ENCODE results near the gene PRAF2. TPM values are rescaled to one million over a fixed set of nuclear protein-coding genes. Genes with fewer than 3 reads are reported as not detected.

The PRAF2 gene
- total and polyA plus RNA-seq, 2 of the 13 experiments (the other 11 are each of a cell fraction or from before 2014, with no cell fraction given): 0.33 to 2.6 TPM

- TF ChIP-seq SKI (IDR thresholded peaks at IDR 0.05; ENCODE audit: partially characterized antibody): no peak
- no peak for TF ChIP-seq HOXA9 (CRISPR knock-in tag; IDR thresholded peaks at IDR 0.05; ENCODE audit: borderline replicate concordance)
- 0 out of 2 replicates have a peak, but pooled peaks have one; percentile 36 for TF ChIP-seq MED1 (CRISPR knock-in tag; IDR thresholded peaks at IDR 0.05)
- TF ChIP-seq ZBTB39 (CRISPR knock-in tag; IDR thresholded peaks at IDR 0.05): no peak
- TF ChIP-seq ZBTB21 (CRISPR knock-in tag; IDR thresholded peaks at IDR 0.05): no peak
- no peak for TF ChIP-seq AFF4 (CRISPR knock-in tag; IDR thresholded peaks at IDR 0.05)
- no peak for TF ChIP-seq ZSCAN31 (CRISPR knock-in tag; IDR thresholded peaks at IDR 0.05; ENCODE audit: low read depth)
- no peak for TF ChIP-seq ZNF773 (CRISPR knock-in tag; IDR thresholded peaks at IDR 0.05; ENCODE audit: borderline replicate concordance)
- TF ChIP-seq ZNF343 (CRISPR knock-in tag; IDR thresholded peaks at IDR 0.05): no peak
- no peak for TF ChIP-seq ZNF326 (CRISPR knock-in tag; IDR thresholded peaks at IDR 0.05; ENCODE audit: borderline replicate concordance)
- no peak; the same call in 1 of the 2 replicates for TF ChIP-seq ZNF281 (CRISPR knock-in tag; IDR thresholded peaks at IDR 0.05; ENCODE audit: borderline replicate concordance)
- TF ChIP-seq FOXK2 (IDR thresholded peaks at IDR 0.05): no peak
- no peak for TF ChIP-seq ZNF776 (CRISPR knock-in tag; IDR thresholded peaks at IDR 0.05)
- no peak for TF ChIP-seq POGZ (CRISPR knock-in tag; IDR thresholded peaks at IDR 0.05)
- TF ChIP-seq MATR3 (CRISPR knock-in tag; IDR thresholded peaks at IDR 0.05): no peak
- no peak for TF ChIP-seq FOXO1 (CRISPR knock-in tag; IDR thresholded peaks at IDR 0.05)
- TF ChIP-seq PHF21A (CRISPR knock-in tag; IDR thresholded peaks at IDR 0.05): peak; percentile 76
Measured at GRCh38 chrX:49100704-49101628, 27.2 kb upstream of the PRAF2 start (continued).
